K562 (cell line): ENCODE data around the gene GALNT12. TPM values are rescaled to one million over a fixed set of nuclear protein-coding genes. Genes with fewer than 3 reads are reported as not detected.

Experiments
- BRD9 ChIP-seq: fragments of 450-650 bp; IDR thresholded peaks from 2 replicates; pipeline ENCODE4 v1.6.1; 2018; ENCODE audit warnings: low read depth; ENCODE audit not compliant: partially characterized antibody
- DACH1 ChIP-seq: fragments of 450-650 bp; IDR thresholded peaks from 2 replicates; pipeline ENCODE4 v1.6.1; 2018; ENCODE audit not compliant: partially characterized antibody
- NR1H2 ChIP-seq: sonication (generic); formaldehyde crosslinking; IDR thresholded peaks from 2 replicates; pipeline ENCODE4 v1.4.0; 2020; ENCODE audit warnings: mild to moderate bottlenecking, missing genetic modification reagents
- SIN3A ChIP-seq, 2 experiments: fragments of 150-350 bp in 1 of 2; IDR thresholded peaks; 2 replicates each; pipeline ENCODE4 v1.6.1; 2011 to 2016; ENCODE audit warnings: borderline replicate concordance in 2 of 2, low read depth in 2 of 2, low read length in 2 of 2, mild to moderate bottlenecking in 2 of 2, moderate library complexity in 2 of 2; ENCODE audit not compliant: control insufficient read depth in 1 of 2
- ZNF561 ChIP-seq: fragments of 450-650 bp; formaldehyde crosslinking; conservative IDR thresholded peaks from 2 replicates; pipeline ENCODE4 v1.4.0; 2020; ENCODE audit warnings: mild to moderate bottlenecking, moderate library complexity
- polyA plus RNA-seq, 8 experiments: library from polyadenylated mRNA; depleted of rRNA in 4 of 8; stranded (reverse) in 5 of 8; unstranded in 3 of 8; fragments of >200 nt; fragmentation: Nextera tagmentation in 2 of 8; fragmentation: Illumina TruSeq in 1 of 8; extraction: Ambion mirVana in 2 of 8; extraction: Trizol in 1 of 8; gene quantifications; 2 replicates each; pipeline versions ENCODE4 v1.2.1 to v1.2.3, GENCODE V29; 2011 to 2014; ENCODE audit warnings: inconsistent platforms in 1 of 8, missing spikeins in 1 of 8
- total RNA-seq, 7 experiments: library from RNA; depleted of rRNA in 6 of 7; stranded (reverse); fragments of >200 nt in 6 of 7; fragmentation: Illumina TruSeq in 2 of 7; extraction: Trizol in 2 of 7; gene quantifications; 2 replicates each; pipeline versions ENCODE4 v1.2.1 to v1.2.3, GENCODE V29; 2011 to 2021; ENCODE audit warnings: low replicate concordance in 1 of 7
- TF ChIP-seq, protein P1 (sequence below): fragments of 450-650 bp; IDR thresholded peaks from 2 replicates; pipeline ENCODE4 v1.7.0; 2016; ENCODE audit warnings: borderline replicate concordance
- TF ChIP-seq, protein P2 (sequence below): sonication (generic); formaldehyde crosslinking; IDR thresholded peaks from 2 replicates; pipeline ENCODE4 v1.8.0; 2022; ENCODE audit warnings: mild to moderate bottlenecking, missing genetic modification reagents
- TF ChIP-seq, protein P3 (sequence below): fragments of 450-650 bp; IDR thresholded peaks from 2 replicates; pipeline ENCODE4 v1.6.1; 2016; ENCODE audit warnings: mild to moderate bottlenecking, moderate library complexity
- TF ChIP-seq, protein P4 (sequence below): sonication (generic); formaldehyde crosslinking; IDR thresholded peaks from 2 replicates; pipeline ENCODE4 v1.9.0; 2022; ENCODE audit warnings: mild to moderate bottlenecking, missing genetic modification reagents
- TF ChIP-seq, protein P5 (sequence below): fragments of 450-650 bp; IDR thresholded peaks from 2 replicates; pipeline ENCODE4 v1.6.1; 2017; ENCODE audit warnings: antibody characterized with exemption

Gene GALNT12
- total and polyA plus RNA-seq, 9 of the 15 experiments (the other 6 are each of a cell fraction or from before 2014, with no cell fraction given): 29.7 to 82.9 (median 44.2) TPM

DNA sequence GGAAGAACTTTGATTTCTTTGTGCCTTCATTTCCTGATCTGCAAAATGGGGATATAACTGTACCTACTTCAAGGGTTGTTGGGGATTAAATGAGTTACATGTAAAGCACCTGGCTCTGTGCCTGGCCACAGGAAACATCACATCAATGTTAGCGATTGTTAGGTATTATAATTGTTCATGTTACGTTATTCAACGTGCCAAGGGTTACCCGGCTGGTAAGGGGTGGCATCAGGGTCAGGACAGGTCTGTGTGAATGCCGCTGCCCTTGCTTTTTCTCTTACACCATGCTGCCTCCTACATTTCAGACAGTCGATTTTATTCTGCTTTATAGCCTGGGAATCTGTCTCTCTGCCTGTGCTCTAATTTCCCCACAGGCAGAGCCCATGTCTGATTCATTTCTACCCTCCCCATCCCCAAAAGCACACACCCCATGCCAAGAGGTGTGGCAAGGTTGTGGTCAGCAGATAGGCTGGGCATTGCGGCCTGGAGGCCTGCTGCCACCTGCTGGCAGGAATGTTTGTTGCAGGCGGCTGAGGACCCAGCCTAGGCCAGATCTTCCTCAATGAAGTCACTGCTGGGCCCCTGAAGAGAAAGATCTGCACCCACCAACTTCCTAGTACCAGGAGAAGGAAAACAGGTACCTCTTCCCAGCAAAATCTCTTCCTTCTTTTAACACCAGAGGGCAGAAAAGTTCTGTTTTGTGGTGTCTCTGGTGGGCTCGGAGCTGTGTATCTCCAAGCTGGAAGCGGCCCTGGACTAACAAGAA lies 16.4 kb upstream of the GALNT12 start (continued):
- TF ChIP-seq, protein P1, sequence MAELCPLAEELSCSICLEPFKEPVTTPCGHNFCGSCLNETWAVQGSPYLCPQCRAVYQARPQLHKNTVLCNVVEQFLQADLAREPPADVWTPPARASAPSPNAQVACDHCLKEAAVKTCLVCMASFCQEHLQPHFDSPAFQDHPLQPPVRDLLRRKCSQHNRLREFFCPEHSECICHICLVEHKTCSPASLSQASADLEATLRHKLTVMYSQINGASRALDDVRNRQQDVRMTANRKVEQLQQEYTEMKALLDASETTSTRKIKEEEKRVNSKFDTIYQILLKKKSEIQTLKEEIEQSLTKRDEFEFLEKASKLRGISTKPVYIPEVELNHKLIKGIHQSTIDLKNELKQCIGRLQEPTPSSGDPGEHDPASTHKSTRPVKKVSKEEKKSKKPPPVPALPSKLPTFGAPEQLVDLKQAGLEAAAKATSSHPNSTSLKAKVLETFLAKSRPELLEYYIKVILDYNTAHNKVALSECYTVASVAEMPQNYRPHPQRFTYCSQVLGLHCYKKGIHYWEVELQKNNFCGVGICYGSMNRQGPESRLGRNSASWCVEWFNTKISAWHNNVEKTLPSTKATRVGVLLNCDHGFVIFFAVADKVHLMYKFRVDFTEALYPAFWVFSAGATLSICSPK: no peak
- TF ChIP-seq NR1H2 (CRISPR knock-in tag) (no peak), SIN3A (IDR thresholded peaks at IDR 0.05; ENCODE audit: borderline replicate concordance in 2 of 2, control insufficient read depth in 1 of 2, low read depth in 2 of 2, low read length in 2 of 2) (no peak), BRD9 (no peak), ZNF561 (CRISPR knock-in tag) (no peak), DACH1 (no peak)
- TF ChIP-seq, protein P2, sequence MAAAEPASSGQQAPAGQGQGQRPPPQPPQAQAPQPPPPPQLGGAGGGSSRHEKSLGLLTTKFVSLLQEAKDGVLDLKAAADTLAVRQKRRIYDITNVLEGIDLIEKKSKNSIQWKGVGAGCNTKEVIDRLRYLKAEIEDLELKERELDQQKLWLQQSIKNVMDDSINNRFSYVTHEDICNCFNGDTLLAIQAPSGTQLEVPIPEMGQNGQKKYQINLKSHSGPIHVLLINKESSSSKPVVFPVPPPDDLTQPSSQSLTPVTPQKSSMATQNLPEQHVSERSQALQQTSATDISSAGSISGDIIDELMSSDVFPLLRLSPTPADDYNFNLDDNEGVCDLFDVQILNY (CRISPR knock-in tag): no peak
- TF ChIP-seq, protein P3, sequence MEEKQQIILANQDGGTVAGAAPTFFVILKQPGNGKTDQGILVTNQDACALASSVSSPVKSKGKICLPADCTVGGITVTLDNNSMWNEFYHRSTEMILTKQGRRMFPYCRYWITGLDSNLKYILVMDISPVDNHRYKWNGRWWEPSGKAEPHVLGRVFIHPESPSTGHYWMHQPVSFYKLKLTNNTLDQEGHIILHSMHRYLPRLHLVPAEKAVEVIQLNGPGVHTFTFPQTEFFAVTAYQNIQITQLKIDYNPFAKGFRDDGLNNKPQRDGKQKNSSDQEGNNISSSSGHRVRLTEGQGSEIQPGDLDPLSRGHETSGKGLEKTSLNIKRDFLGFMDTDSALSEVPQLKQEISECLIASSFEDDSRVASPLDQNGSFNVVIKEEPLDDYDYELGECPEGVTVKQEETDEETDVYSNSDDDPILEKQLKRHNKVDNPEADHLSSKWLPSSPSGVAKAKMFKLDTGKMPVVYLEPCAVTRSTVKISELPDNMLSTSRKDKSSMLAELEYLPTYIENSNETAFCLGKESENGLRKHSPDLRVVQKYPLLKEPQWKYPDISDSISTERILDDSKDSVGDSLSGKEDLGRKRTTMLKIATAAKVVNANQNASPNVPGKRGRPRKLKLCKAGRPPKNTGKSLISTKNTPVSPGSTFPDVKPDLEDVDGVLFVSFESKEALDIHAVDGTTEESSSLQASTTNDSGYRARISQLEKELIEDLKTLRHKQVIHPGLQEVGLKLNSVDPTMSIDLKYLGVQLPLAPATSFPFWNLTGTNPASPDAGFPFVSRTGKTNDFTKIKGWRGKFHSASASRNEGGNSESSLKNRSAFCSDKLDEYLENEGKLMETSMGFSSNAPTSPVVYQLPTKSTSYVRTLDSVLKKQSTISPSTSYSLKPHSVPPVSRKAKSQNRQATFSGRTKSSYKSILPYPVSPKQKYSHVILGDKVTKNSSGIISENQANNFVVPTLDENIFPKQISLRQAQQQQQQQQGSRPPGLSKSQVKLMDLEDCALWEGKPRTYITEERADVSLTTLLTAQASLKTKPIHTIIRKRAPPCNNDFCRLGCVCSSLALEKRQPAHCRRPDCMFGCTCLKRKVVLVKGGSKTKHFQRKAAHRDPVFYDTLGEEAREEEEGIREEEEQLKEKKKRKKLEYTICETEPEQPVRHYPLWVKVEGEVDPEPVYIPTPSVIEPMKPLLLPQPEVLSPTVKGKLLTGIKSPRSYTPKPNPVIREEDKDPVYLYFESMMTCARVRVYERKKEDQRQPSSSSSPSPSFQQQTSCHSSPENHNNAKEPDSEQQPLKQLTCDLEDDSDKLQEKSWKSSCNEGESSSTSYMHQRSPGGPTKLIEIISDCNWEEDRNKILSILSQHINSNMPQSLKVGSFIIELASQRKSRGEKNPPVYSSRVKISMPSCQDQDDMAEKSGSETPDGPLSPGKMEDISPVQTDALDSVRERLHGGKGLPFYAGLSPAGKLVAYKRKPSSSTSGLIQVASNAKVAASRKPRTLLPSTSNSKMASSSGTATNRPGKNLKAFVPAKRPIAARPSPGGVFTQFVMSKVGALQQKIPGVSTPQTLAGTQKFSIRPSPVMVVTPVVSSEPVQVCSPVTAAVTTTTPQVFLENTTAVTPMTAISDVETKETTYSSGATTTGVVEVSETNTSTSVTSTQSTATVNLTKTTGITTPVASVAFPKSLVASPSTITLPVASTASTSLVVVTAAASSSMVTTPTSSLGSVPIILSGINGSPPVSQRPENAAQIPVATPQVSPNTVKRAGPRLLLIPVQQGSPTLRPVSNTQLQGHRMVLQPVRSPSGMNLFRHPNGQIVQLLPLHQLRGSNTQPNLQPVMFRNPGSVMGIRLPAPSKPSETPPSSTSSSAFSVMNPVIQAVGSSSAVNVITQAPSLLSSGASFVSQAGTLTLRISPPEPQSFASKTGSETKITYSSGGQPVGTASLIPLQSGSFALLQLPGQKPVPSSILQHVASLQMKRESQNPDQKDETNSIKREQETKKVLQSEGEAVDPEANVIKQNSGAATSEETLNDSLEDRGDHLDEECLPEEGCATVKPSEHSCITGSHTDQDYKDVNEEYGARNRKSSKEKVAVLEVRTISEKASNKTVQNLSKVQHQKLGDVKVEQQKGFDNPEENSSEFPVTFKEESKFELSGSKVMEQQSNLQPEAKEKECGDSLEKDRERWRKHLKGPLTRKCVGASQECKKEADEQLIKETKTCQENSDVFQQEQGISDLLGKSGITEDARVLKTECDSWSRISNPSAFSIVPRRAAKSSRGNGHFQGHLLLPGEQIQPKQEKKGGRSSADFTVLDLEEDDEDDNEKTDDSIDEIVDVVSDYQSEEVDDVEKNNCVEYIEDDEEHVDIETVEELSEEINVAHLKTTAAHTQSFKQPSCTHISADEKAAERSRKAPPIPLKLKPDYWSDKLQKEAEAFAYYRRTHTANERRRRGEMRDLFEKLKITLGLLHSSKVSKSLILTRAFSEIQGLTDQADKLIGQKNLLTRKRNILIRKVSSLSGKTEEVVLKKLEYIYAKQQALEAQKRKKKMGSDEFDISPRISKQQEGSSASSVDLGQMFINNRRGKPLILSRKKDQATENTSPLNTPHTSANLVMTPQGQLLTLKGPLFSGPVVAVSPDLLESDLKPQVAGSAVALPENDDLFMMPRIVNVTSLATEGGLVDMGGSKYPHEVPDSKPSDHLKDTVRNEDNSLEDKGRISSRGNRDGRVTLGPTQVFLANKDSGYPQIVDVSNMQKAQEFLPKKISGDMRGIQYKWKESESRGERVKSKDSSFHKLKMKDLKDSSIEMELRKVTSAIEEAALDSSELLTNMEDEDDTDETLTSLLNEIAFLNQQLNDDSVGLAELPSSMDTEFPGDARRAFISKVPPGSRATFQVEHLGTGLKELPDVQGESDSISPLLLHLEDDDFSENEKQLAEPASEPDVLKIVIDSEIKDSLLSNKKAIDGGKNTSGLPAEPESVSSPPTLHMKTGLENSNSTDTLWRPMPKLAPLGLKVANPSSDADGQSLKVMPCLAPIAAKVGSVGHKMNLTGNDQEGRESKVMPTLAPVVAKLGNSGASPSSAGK: no peak
- TF ChIP-seq, protein P4, sequence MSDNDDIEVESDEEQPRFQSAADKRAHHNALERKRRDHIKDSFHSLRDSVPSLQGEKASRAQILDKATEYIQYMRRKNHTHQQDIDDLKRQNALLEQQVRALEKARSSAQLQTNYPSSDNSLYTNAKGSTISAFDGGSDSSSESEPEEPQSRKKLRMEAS: no peak
- TF ChIP-seq, protein P5, sequence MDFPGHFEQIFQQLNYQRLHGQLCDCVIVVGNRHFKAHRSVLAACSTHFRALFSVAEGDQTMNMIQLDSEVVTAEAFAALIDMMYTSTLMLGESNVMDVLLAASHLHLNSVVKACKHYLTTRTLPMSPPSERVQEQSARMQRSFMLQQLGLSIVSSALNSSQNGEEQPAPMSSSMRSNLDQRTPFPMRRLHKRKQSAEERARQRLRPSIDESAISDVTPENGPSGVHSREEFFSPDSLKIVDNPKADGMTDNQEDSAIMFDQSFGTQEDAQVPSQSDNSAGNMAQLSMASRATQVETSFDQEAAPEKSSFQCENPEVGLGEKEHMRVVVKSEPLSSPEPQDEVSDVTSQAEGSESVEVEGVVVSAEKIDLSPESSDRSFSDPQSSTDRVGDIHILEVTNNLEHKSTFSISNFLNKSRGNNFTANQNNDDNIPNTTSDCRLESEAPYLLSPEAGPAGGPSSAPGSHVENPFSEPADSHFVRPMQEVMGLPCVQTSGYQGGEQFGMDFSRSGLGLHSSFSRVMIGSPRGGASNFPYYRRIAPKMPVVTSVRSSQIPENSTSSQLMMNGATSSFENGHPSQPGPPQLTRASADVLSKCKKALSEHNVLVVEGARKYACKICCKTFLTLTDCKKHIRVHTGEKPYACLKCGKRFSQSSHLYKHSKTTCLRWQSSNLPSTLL: no peak
